Upper lobe of right lung (tissue), 1 donor: Measurements from ENCODE around the gene MIER2. TPM values are rescaled to one million over a fixed set of nuclear protein-coding genes. Genes with fewer than 3 reads are reported as not detected.

ENCODE experiments used
- ATAC-seq: fragments of 200-7000 bp; cut with Tn5 transposase; one replicate; pipeline ENCODE4 v1.9.1; 2020; ENCODE audit warnings: mild to moderate bottlenecking, moderate library complexity
- DNase-seq: peaks from one replicate; pipeline ENCODE4 v3.0.0-alpha.2; 2020
- H3K27ac ChIP-seq: fragments of 200-600 bp; one replicate; pipeline ENCODE4 v1.8.0; 2022
- H3K27me3 ChIP-seq: fragments of 200-600 bp; one replicate; pipeline ENCODE4 v1.8.0; 2022; ENCODE audit warnings: mild to moderate bottlenecking
- H3K36me3 ChIP-seq: fragments of 200-600 bp; one replicate; pipeline ENCODE4 v1.8.0; 2022
- H3K4me1 ChIP-seq: fragments of 200-600 bp; one replicate; pipeline ENCODE4 v1.8.0; 2022
- H3K4me3 ChIP-seq: fragments of 200-600 bp; one replicate; pipeline ENCODE4 v1.8.0; 2022; ENCODE audit warnings: mild to moderate bottlenecking
- H3K9me3 ChIP-seq: fragments of 200-600 bp; one replicate; pipeline ENCODE4 v1.8.0; 2022
- CTCF ChIP-seq: fragments of 200-600 bp; IDR thresholded peaks from one replicate; pipeline ENCODE4 v1.8.0; 2022; ENCODE audit warnings: antibody characterized with exemption
- intact Hi-C: fragments of 100-400 bp; cut with DNase I; formaldehyde crosslinking; loops from one replicate; pipeline ENCODE4 v1.11.0; 2022
- total RNA-seq: library from RNA; stranded (reverse); fragmentation: NEBNext Ultra II Directional; extraction: Animal tissue kit (Norgen Biotek cat#: 25700); gene quantifications from one replicate; pipeline ENCODE4 v1.2.1, GENCODE V29; 2021
- donor health status: DM: no; HTN: yes; CAD: no; lungs with severe emphysema.

MIER2 gene
- total RNA-seq, 1 donor from 2014 or later: 43.1 TPM

GRCh38 chr19:343451-343931 is 1.1 kb downstream of the MIER2 start:
- intact Hi-C loops: no loop called here
- Histone ChIP-seq H3K27me3 (no peaks in the 10 kb centered on the region), H3K4me3 (peak overlapping the region; percentile 79), H3K27ac (peak overlapping the region; percentile 80), H3K9me3 (no peaks in the 10 kb centered on the region), H3K4me1 (peaks cover 33% of the 10 kb centered on the region), H3K36me3 (no peaks in the 10 kb centered on the region)
- TF ChIP-seq CTCF: no peak
- ATAC-seq (no peak), DNase-seq (no peak)

DNA sequence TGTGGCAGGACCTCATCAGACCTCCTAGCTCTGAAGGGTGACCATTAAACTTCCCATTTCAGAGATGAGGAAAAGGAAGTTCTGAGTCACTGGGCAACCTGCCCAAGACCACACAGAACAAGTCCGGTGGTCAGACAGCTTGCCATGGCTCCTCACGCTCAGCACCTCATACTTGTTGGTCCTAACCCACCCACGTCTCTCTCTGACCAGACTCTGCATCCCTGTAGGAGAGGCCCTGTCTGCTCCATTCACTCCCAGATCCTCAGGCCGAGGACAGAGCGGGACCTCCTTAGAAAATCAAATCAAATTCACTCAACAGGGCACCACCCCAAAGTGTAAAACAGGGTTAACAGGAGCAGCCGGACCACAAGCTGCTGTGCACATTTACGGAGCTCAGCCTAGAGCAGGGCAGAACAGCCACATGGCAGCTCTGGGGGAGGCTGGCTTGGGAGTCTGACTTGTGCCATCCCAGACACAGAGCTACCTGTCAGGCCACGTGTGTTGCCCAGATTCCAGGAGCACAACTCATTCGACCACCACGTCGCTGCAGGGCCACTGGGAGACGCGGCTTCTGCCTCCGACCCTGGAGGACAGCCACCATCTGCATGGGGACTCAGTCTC is 1.7 kb downstream of the MIER2 start:
- H3K27ac ChIP-seq: peak overlapping the region; percentile 80
- H3K4me1 ChIP-seq: peaks cover 33% of the 10 kb centered on the region
- H3K36me3 ChIP-seq: no peaks in the 10 kb centered on the region
- TF ChIP-seq CTCF: no peak
- intact Hi-C loops: no loop called here
- no peaks in the 10 kb centered on the region for H3K9me3 ChIP-seq
- H3K27me3 ChIP-seq: no peaks in the 10 kb centered on the region
- DNase-seq: peak; percentile 73
- peak overlapping the region; percentile 79 for H3K4me3 ChIP-seq
- ATAC-seq: peak; percentile 62

DNA sequence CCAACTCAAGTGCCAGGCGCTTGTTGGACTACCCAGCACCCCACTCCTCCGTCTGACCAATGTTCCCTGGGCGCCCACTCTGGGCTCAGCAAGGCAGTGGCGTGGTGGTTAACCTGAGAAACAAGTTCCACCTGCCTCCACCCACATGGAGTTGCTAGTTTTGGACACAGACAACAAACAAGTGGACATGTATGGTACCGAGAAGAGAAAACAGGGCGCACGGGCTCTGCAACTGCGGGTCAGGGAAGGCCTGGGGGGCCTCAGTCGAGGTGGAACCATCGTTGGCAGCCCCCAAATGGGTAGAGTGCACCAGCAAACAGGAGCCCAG is 2.5 kb downstream of the MIER2 start:
- TF ChIP-seq CTCF: no peak
- ATAC-seq (no peak), DNase-seq (no peak)
- intact Hi-C loops: no loop called here
- Histone ChIP-seq H3K27me3 (no peaks in the 10 kb centered on the region), H3K4me3 (peak overlapping the region; percentile 79), H3K27ac (peak overlapping the region; percentile 80), H3K36me3 (no peaks in the 10 kb centered on the region), H3K4me1 (peaks cover 33% of the 10 kb centered on the region), H3K9me3 (no peaks in the 10 kb centered on the region)

DNA sequence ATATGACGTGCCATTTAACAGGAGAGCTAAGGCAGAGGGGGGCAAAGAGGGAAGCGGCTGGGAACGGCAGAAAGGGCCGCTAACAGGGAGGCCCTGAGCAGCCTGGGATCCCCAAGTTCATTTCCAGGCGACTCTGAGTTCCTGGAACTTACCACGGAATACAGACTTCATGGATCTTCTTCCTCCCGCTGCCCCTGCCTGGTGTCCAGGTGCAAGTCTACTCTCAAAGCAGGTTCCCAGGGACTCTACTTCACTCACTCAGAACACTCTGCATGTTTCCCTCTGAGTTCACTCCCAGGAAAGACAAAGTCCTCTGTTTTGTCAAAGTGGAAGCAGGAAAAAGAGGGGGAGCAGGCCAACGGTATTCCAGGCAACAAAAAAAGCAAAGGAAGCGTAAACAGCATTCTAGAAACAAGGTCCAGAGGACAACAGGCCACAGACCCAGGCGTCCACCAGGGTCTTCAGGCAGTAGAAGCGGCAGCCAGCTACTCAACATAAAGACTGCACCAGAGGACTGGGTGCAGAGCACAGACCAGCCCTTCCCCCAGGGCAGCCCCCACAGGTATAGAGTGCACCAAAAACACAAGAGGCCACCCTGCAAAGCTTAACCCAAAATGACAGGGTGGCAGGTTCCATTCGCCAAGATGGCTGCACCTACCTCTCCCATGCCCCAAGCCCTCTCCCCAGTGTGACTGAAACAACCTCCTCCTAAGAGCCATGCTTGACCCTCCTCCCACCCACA is 3.0 kb downstream of the MIER2 start:
- H3K4me1 ChIP-seq: peaks cover 33% of the 10 kb centered on the region
- no peaks in the 10 kb centered on the region for H3K27me3 ChIP-seq
- intact Hi-C loops: no loop called here
- no peaks in the 10 kb centered on the region for H3K36me3 ChIP-seq
- no peaks in the 10 kb centered on the region for H3K9me3 ChIP-seq
- DNase-seq (no peak), ATAC-seq (no peak)
- no peak for TF ChIP-seq CTCF
- no peak overlapping the region for H3K27ac ChIP-seq
- peak overlapping the region; percentile 79 for H3K4me3 ChIP-seq

DNA sequence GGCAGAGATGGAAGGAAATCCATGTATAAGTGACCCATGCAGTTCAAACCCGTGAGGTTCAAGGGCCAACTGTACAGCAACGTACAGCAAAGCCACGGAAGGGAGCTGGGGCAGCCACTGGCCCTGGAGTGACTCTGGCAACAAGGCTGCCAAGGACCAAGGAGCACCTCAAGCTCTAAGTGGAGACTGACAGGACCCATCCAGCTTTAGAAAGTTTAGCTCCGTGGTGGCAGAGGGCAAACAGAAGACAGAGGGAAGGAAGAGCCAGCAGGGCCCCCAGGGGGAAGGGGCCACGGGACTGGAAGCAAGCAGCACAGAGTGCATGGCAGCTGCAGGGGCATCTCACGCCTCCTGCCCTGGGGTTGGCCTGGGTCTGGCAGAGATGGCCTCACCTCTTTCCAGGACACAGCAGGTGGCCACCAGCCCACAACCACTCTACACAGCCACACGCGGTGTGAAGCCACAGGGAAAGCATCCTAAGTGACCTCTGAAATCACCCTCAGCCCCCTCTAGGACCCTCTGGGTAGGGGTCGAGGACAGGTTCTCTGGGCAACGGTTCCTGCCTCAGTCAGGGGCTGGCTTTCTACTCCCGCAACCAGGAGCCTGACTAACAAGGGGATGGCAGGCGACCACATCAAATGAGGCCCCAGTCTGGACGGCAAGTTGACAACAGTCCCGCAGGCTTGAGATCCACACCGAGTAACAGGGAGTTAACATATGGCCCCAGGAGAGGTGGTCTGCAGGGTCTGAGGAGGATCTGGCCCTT is 3.8 kb downstream of the MIER2 start:
- no peak for DNase-seq
- Histone ChIP-seq H3K4me1 (peaks cover 33% of the 10 kb centered on the region), H3K9me3 (no peaks in the 10 kb centered on the region), H3K36me3 (peaks cover under 1% of the 10 kb centered on the region), H3K4me3 (no peak overlapping the region), H3K27ac (no peak overlapping the region), H3K27me3 (no peaks in the 10 kb centered on the region)
- no peak for TF ChIP-seq CTCF
- intact Hi-C loops: no loop called here
- ATAC-seq: no peak
